HTR-8/SVneo (cell line): Measurements from ENCODE around the gene CAB39.

Experiments
- DNase-seq: peaks from one replicate; pipeline ENCODE4 v3.0.0; 2011; ENCODE audit warnings: low spot score, mixed read lengths; ENCODE audit not compliant: insufficient read length
- FAIRE-seq: peaks from 2 replicates; lab custom pipeline; 2011; peaks lifted over from hg19 to GRCh38; lab: Jason Lieb, UNC

CAB39 gene

DNA sequence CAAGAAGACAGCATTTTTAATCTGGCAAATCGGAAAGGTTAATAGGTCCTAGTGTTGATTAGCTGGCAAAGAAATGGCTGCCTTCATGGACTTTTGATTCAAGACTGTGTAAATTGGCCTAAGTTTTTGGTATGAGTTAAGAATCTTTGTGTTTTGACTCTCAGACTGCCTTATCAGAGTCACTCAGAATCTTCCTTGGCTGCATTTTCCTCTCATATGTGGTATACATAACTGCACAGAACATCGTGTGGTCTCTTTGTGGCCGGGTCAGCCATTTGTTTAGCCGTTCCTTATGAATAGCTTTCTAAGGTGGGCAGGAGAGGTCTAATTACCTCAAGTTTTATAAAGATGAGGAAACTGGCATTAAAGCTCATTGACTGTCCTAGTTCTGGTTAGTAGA, 30.1 kb downstream of the CAB39 start:
- DNase-seq (no peak), FAIRE-seq (no peak)

DNA sequence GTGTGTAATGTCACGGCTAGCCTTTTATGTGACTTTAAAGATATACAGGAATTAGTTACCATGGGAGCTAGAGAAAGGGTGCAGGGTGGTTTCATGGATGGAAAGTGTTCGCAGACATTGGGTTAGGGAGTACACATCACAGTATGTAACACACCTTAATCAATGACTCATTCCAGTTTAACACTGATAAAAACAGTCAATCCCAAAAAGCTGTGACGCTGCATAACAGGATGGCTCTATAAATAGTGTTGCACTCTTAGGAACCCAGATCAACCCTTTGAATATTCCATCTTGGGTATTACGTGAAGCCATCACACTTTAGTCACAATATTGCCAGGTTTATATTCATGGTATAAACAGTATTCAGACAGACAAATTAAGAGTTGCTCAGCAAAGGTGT, 33.6 kb downstream of the CAB39 start:
- DNase-seq: no peak
- peak; percentile 44 for FAIRE-seq

DNA sequence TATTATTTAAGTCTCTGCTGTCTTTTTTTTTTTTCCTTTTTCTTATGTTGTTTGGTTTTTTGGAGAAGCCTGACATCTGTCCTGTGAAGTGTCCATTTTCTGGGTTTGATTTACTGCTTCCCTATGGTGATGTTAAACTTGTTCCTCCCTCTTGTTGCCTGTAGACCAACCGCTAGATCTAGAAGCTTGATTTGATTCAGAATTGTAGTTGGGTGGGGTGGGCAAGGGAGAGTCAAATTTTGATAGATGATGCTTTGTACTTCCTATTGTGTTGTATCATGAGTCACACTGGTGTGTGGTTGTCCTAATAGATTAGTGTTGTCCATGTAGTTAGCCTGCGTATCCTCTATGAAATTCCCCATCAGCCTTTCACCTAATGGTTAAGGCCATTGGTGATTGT, 35.4 kb downstream of the CAB39 start:
- no peak for DNase-seq
- FAIRE-seq: peak; percentile 16

DNA sequence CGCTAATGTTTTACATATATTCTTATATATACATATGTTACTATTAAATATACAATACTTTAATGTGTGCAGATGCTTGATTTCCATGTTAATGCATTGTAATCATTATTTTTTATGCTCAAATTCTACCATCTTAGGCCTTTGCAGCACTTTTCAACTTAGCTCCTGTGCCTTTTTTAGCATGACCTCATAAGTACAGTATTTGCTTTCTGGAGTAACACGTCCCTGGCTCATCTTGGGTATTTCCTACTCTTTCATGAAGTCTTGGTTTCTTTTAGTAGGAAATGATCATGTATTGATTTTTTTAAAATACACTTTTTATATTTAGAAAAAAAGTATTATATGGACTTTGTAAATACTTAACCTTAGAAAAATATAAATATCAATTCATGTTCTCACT, 36.5 kb downstream of the CAB39 start:
- DNase-seq (no peak), FAIRE-seq (no peak)

DNA sequence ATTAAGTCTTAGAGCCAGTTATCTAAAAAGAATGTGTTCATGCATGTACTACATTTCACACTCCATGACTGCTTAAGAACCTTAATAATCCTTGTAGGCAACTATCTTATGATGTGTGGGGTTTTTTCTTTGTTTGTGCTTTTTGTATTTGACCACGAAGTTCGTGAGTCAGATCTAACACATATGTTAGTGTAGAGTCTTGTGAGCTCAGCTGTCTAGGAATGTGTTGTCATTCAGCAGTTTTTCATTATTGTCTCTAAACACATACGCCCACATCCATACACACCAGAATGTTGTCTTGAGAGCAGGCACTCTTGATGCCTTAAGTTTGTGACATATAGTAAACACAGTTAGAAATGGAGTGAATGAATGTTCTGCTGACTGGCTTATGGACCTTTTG, 38.4 kb downstream of the CAB39 start:
- no peak for DNase-seq

DNA sequence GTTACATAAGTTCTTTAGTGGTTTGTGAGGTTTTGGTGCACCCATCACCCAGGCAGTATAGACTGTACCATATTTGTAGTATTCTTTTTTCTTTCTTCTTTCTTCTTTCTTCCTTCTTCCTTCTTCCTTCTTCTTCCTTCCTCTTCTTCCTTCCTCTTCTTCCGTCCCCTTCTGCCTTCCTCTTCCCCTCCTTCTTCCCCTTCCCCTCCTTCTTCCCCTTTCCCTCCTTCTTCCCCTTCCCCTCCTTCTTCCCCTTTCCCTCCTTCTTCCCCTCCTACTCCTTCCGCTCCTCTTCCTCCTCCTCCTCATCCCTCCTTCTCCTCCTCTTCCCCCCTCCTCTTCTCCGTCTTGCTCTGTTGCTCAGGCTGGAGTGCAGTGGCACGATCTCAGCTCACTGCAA, 41.6 kb downstream of the CAB39 start:
- no peak for FAIRE-seq
- DNase-seq: no peak

More for the DNA sequence above, 38.4 kb downstream of the CAB39 start:
- peak; percentile 4 for FAIRE-seq

DNA sequence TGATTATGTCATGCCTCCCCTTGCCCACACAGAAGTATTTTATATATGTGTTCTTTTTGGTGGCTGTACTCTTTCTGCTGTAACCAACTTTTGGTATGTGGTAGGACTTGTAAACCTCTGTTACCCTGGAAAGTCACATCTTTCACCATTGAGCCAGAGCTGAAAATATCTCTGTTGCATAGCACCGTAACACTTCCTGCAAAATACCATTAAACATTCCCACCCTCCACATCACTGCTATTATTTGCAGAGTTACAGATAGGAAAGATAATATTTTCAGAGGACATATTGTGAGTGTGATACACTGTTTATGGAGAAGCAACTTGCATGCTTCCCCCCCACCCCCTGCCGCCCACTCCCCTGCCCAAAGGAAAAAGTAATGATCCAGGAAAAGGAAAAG, 44.8 kb downstream of the CAB39 start:
- DNase-seq: no peak
- FAIRE-seq: no peak

DNA sequence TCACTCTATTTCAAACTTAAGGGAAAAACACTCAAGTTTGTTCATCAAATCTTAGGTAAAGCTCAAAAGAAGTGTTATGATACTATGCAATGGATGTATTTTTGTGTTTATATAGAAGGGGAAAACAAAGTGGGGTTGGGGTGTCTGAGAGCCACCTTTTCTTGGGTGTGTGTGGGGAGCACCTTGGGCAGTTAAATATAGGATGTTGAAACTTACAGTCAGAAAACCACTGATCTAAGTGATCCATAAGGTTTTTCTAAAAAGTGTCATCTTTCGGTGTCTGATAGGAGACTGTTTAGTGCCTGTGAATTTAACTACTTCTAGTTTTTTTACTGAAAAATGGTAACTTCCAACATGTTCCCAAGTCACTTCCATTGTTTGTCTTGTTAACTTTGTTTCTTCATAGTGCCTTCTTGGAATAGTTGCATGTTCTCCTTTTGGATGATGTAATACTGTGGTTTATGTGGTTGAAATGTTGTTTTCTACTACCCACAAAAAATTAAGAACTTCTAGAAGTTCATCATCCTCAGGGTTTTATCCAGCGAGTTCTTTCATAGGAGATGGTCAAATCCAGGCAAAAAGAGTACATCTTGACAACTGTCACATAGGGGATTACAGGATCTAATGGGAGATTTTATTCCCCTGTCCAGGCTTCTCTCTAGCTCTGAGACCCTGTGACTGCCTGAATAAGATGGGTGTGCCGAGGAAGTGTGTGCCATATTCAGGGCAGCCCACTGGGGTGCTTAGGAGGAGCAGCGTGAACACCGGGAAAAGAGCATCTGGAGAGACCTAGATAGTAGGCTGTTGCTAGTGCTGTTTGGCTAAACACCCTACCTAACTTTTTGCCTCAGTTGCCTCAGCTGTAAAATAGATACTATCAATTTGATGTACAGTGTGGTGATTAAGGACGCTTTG, 46.2 kb downstream of the CAB39 start:
- DNase-seq (no peak), FAIRE-seq (no peak)

DNA sequence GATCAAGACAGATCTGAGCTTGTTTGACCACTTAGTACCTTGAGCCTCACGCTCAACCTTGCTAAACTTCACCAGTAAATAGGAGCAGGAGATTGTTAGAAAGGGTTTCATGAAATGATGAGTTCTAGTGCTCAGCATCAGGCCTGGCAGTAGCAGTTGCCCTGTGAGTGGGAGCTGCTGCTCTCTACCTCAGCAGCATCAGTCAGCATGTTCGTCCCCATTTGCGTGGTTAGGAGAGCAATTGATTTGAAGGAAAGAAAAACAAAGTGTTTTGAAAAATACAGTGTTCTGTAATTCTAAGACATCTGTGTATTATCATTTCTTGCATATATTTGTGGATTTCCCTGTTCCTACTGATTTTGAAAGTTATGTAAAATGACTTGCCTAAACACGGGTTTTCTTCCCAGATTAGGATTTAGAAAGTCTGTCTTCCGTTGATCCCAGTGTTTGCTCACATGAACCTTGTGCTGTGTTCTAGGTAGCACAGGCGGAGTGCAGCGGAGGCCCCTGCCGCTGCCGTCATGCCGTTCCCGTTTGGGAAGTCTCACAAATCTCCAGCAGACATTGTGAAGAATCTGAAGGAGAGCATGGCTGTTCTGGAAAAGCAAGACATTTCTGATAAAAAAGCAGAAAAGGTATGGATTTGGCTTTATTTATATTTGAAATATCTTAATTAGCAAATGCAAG, 47.0 kb downstream of the CAB39 start:
- no peak for DNase-seq
- no peak for FAIRE-seq

DNA sequence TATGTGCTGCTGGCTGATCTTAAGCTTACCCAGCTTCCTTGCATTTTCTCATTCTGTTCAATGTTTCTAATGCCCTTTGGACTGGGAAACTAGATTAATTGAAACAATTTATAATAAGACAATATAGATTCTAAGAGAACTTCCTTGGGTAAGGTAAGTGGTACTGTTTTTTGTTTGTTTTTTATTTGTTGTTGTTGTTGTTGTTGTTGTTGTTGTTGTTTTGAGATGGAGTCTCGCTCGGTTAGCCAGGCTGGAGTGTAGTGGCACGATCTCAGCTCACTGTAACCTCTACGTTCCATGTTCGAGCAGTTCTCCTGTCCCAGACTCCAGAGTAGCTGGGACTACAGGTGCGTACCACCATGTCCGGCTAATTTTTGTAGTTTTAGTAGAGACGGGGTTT, 49.1 kb downstream of the CAB39 start:
- FAIRE-seq: no peak

DNA sequence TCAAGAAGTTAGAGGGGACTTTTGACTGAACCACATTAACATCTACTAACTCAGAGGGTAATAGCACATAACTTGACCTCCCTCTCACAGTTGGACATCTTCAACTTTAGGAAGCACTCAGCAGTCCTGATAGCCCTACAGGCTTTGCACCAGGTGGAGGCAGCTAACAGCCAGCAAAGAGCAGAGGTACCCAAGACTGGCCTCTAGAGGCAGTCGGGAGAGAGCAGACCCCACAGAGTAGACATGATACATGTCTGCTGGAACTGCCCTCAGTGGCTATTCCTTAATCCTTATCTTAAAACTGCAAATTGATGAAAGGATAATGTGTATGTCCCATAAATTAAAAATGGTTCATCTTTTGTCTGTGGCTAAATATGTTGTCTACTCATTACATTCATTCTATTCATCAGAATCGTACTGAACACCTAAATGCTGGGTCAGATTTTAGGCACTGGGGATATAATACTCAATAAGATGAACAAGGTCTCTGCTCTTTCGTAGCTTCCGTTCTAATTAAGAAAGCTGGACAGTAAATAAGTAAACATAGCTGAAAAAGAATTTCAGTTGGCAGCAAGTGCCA, 49.8 kb downstream of the CAB39 start:
- DNase-seq (no peak), FAIRE-seq (peak; percentile 28)

More for the DNA sequence above, 49.1 kb downstream of the CAB39 start:
- DNase-seq: no peak

DNA sequence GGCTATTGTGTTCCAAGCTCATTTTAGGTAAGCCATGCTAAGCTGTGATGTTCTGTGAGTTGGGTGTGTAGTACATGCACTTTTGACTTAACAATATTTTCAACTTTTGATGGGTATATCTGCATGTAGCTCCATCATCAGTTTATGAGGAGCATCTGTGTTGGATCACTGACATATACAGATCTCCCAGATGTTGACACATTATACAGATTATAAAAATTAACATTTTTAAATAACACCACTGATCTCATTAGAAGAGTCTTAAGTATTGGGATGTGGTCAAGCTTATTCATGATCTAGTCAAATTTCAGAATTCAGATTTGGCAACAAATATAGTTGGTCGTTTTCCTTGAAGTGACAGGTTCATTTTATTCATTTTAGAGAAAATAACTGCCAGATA, 51.7 kb downstream of the CAB39 start:
- DNase-seq (no peak), FAIRE-seq (no peak)

DNA sequence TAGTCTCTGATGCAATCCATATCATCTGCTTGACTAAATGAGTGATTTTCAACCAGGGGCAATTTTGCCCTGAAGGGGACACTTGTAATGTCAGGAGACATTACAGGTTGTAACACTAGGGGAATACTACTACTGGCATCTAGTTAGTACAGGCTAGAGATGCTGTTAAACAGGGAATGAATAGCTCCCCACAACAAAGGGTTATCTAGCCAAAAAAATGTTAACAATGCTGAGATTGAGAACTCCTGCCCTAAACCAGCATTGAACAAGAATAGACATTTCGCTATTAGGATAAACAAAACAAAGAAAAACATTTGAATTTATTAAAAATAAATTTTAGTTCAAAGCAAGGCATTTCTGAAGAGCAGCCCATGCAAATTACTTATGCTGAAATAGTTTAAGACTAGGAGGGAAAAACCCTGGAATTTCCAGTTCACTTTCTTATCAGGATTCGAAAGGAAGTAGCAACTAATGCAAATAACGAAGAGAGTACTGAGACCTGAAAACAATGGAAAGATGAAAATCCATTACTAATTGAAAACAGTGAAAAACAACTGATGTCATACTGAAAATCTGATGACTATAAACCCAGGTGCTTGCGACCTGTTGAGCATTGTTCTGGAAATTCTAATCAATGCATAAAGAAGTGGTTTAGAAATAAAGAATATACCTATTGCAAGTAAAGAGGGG, 53.1 kb downstream of the CAB39 start:
- FAIRE-seq (no peak), DNase-seq (no peak)

DNA sequence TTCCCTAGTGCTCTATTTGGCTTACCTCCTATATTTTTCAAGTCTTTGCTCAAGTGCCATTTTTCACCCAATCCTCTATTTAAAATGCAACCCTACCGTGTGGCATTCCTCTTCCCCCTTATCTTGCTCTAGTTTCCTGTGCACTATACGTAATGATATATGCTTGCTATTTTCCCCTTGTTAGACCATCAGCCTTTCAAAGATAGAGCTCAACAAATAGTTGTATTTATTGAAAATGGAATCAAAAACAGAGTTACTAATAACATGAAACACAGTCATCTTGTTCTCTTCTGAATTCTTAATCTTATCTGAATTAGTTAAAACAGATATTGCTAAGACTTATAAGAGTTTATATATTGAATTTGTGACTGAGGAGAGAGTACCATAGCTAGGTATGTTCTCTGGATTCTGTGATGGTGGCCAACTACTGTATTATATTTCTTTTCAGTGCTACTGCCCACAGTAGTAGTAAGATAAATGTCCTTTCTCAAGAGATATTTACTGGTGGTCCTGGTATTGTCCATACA, 55.3 kb downstream of the CAB39 start:
- DNase-seq: no peak
- FAIRE-seq: no peak

DNA sequence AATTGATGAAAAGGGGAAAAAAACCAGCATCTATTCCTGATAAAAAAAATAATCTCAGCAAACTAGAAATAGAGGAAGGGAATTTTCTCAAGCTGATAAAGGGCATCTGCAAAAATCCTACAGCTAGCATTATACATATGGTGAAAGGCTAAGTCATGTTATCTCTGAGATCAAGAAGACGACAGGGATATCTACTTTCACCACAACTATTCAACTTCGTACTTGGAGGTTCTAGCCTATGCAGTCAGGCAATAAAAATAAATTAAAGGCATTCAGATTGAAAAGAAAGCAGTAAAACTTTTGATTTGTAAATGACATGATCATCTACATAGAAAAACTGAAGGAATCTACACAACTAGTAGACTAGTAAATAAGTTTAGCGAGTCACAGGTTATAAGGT, 58.2 kb downstream of the CAB39 start:
- FAIRE-seq: no peak

DNA sequence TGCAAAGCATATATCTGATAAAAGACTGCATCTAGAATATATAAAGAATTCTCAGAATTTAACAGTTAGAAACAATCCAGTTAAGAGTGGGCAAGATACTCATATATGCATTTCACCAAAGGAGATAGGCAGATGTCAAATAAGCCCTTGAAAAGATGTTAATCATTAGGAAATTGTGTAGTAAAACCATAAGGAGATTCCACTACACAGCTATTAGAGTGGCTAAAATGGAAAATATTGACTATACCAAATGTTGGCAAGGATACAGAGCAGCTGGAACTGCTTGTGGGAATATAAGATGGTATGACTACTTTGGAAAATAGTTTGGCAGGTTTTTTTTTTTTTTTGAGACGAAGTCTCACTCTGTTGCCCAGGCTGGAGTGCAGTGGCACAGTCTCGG, 59.5 kb downstream of the CAB39 start:
- DNase-seq (no peak), FAIRE-seq (no peak)

More for the DNA sequence above, 58.2 kb downstream of the CAB39 start:
- no peak for DNase-seq

DNA sequence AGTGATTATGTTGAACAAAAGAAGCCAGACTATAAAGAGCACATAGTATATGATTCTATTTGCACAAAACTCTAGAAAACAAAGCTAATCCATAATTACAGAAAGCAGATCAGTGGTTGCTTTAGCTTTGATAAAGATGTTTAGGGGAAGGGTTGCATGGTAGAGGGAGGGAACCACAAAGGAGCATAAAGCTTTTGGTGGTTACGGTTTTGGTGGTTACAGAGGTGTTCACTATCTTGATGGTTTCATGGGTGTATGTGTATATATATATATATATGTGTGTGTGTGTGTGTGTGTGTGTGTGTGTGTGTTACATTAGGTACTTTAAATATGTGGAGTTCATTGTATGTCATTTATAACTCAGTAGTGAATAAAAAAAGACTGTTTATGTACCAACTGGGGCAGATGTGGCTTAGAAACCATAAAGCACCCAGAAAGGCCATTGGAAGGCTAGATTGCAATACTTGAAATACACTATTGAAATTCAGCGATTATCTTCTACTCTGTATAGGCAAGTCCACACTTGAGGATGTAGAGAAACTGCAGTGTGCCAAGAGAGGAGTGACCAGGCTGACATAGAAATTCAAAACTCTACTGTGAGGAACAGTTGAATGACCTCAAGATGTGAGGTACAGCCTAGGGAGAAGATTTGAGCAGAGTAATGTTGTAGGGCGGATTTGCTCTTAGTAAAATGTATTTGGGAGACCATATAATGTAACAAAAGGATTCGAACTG, 60.6 kb downstream of the CAB39 start:
- FAIRE-seq (no peak), DNase-seq (no peak)

DNA sequence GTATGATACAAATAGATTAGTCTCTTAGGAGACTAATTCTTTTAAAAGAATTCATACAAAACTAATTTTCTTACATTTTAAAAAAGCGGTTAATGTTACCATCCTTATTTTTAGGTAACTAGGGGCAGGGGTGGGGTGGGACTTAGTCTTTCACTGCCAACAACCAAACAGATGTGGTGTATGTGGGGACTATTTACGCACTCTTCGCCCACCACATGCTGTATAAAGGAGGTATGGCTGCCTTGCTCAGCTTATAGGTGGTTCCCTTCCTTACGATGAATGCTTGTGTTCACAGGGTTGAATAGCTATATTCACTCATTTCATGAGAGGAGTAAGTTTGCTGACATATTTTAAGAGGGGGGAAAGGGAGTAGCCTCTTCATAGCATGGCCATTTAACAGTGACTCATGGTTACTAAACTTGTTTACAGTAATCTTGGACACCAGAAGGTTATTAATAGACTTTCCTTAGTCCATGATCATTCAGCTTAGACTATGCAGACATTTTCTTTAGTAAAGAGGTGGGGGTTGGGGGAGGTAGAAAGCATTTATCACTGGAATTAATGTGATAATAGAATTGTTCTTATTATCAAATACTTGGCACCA, 61.8 kb downstream of the CAB39 start:
- peak; percentile 91 for FAIRE-seq
- no peak for DNase-seq

DNA sequence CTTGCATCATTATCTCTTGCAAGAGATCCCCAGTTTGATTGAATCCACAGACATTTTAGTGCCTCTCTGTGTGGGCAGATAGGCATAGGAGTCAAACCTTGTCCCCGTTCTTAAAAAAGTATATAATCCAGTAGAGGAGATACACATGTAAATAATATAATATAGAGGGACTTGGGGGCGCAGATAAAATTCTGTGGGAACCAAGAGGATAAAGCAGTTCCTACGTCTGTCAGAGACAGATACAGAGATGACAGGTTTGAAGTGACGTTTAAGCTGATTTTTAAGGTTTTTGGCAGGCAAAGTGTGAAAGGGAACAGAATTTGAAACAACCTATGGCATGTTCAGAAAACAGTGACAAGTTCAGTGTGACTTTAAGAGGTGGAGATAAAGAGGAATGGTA, 63.1 kb downstream of the CAB39 start:
- DNase-seq (no peak), FAIRE-seq (no peak)
